H7 (cell line): Measurements from ENCODE around the gene DNAH17. TPM values are rescaled to one million over a fixed set of nuclear protein-coding genes. Genes with fewer than 3 reads are reported as not detected.

Source experiments
- DNase-seq: peaks from one replicate; pipeline ENCODE4 v3.0.0; 2012
- H3K27me3 ChIP-seq: 2 replicates; pipeline ENCODE4 v1.6.0; 2011; ENCODE audit warnings: mild to moderate bottlenecking, low read length; ENCODE audit not compliant: control insufficient read depth, insufficient read depth
- H3K36me3 ChIP-seq: replicated peaks from 2 replicates; pipeline ENCODE4 v1.5.1; 2011; ENCODE audit warnings: low read length; ENCODE audit not compliant: control insufficient read depth, insufficient read depth
- H3K4me3 ChIP-seq: 2 replicates; pipeline ENCODE4 v1.5.1; 2011; ENCODE audit warnings: low read depth, mild to moderate bottlenecking, control low read depth, low read length, moderate library complexity; ENCODE audit not compliant: insufficient read depth
- total RNA-seq: library from RNA; depleted of rRNA; stranded (reverse); fragments of >200 nt; shearing (Covaris generic); gene quantifications from 2 replicates; pipeline ENCODE4 v1.2.3, GENCODE V29; 2014

Gene DNAH17
- total RNA-seq, 1 experiment from 2014 or later = 0.87 TPM

DNA sequence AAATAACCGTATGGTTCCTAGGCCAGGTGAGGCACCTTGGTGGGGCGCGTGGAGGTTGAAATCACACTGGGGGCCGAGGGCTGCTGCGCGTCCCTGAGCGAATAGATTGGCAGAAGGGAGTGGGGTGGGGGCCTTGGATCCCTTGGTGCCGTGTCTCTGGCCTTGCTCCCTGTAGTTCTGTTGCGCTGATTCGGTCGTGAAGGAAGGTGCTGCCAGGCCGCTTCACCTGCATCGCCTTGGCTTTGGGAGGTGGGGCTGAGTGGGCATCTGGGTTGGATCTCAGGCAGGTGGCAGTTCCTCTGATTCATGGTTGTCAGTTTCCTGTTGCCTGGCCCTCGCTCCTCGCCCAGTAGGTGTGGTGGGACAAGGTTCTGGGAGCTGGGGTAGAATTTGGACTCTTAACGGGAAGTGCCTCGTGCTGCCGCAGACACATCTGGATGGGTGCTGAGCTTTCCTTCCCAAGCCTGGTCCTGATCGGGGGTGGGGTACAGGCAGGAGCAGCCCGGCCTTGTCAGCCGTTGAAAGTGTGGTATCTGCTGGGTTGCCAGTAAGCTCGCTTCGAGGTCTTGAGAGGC is 168.6 kb downstream of the DNAH17 start:
- peaks cover 12% of the 10 kb centered on the region for H3K36me3 ChIP-seq

GRCh38 chr17:78407387-78408000 is 169.7 kb downstream of the DNAH17 start:
- Histone ChIP-seq H3K4me3 (no peak overlapping the region), H3K36me3 (peaks cover 20% of the 10 kb centered on the region), H3K27me3 (no peaks in the 10 kb centered on the region)
- no peak for DNase-seq

More for the DNA sequence above, 168.6 kb downstream of the DNAH17 start:
- no peak overlapping the region for H3K4me3 ChIP-seq
- no peak for DNase-seq
- no peaks in the 10 kb centered on the region for H3K27me3 ChIP-seq

- no peak for DNase-seq
Observed at GRCh38 chr17:78406920-78407319, 170.3 kb downstream of the DNAH17 start.

GRCh38 chr17:78406396-78406795 is 170.8 kb downstream of the DNAH17 start:
- Histone ChIP-seq H3K36me3 (peaks cover 25% of the 10 kb centered on the region), H3K4me3 (no peak overlapping the region), H3K27me3 (no peaks in the 10 kb centered on the region)
- DNase-seq = no peak

More at GRCh38 chr17:78406920-78407319, 170.3 kb downstream of the DNAH17 start:
- peaks cover 21% of the 10 kb centered on the region for H3K36me3 ChIP-seq
- no peaks in the 10 kb centered on the region for H3K27me3 ChIP-seq
- H3K4me3 ChIP-seq = no peak overlapping the region

- H3K36me3 ChIP-seq = peaks cover 44% of the 10 kb centered on the region
- no peaks in the 10 kb centered on the region for H3K27me3 ChIP-seq
- DNase-seq = no peak
- H3K4me3 ChIP-seq = no peak overlapping the region
Observed at GRCh38 chr17:78403822-78404221, 173.4 kb downstream of the DNAH17 start.

- H3K36me3 ChIP-seq = peaks cover 51% of the 10 kb centered on the region
- H3K4me3 ChIP-seq = no peak overlapping the region
- H3K27me3 ChIP-seq = no peaks in the 10 kb centered on the region
- DNase-seq = no peak
Observed at GRCh38 chr17:78401891-78402290, 175.3 kb downstream of the DNAH17 start.

- Histone ChIP-seq H3K4me3 (no peak overlapping the region), H3K27me3 (no peaks in the 10 kb centered on the region), H3K36me3 (peaks cover 55% of the 10 kb centered on the region)
- no peak for DNase-seq
Observed at GRCh38 chr17:78401246-78401645, 175.9 kb downstream of the DNAH17 start.

DNA sequence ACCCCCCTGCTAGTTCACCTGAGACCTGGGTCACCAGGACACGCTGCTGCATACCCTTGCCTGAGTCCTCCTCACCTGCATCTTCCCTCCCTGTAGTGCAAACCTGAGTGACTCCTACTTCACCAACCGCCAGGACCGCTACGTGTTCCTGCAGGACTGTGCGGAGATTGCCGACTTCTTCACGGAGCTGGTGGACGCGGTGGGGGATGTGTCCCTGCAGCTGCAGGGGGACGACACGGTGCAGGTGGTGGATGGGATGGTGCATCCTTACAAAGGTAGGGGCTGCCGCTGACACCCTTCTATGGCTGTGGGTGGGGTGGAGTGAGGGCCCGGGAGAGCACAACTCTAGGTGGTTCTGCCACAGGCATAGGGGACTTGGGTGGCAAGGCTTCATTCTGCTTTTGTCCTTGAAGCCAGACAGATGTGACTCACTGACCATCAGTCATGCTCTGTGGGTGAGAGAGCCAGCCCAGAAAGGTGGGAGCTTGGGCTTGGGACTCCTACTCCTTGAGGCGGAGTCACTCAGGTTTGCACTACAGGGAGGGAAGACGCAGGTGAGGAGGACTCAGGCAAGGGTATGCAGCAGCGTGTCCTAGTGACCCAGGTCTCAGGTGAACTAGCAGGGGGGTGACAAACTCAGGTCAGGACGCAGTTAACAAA is 176.5 kb downstream of the DNAH17 start:
- no peak for DNase-seq
- H3K4me3 ChIP-seq = no peak overlapping the region
- no peaks in the 10 kb centered on the region for H3K27me3 ChIP-seq
- peaks cover 57% of the 10 kb centered on the region for H3K36me3 ChIP-seq

DNA sequence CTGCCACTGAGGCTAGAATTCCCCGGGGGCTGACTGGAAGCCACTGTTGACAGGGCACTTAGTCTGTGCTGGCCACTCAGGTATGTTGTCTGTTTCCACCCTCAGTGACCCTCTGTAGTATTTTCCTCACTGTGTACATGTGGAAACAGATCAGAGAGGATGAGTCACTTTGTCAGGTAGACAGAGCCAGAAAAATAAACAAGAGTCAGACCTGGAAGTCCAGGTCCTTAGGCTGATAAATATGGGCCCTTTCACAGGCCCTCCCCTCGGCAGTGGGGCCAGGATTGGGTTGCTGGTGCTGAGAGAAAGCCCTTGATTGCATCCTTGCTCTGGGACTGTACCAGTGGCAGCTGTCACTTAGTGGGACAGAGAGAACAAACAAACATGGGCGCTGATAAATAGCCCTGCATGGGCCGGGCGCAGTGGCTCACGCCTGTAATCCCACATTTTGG is 177.5 kb downstream of the DNAH17 start:
- Histone ChIP-seq H3K27me3 (no peaks in the 10 kb centered on the region), H3K4me3 (no peak overlapping the region), H3K36me3 (peaks cover 54% of the 10 kb centered on the region)
- no peak for DNase-seq

DNA sequence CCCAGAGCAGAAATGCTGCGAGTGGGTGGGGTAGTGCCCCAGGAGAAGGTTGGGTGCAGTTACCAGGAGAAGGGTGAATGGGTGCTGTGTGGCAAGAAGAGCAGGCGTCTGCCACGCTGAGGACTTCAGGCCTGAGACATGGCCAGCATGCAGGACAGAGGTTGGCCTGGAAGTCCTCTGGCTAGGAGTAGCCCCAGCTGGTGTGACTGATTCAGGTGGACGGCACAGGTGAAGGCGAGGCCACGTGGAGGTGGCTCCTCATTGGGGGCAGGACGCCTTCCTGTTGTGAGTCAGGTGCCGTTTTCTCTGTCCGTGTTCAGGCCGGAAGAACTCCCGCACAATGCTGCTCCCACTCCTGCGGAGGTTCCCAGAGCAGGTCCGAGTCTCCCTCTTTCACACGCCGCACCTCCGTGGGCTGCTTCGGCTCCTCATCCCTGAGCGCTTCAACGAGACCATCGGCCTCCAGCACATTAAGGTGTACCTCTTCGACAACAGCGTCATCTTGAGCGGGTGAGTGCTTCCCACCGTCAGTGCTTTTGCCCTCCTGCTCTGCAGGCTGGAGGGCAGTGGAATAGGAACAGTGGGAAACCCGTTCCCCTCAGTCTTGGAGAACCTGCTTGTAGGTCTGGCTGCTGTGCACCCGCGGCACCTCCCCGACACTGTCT is 178.0 kb downstream of the DNAH17 start:
- peaks cover 51% of the 10 kb centered on the region for H3K36me3 ChIP-seq
- H3K27me3 ChIP-seq = no peaks in the 10 kb centered on the region
- no peak overlapping the region for H3K4me3 ChIP-seq
- DNase-seq = no peak

DNA sequence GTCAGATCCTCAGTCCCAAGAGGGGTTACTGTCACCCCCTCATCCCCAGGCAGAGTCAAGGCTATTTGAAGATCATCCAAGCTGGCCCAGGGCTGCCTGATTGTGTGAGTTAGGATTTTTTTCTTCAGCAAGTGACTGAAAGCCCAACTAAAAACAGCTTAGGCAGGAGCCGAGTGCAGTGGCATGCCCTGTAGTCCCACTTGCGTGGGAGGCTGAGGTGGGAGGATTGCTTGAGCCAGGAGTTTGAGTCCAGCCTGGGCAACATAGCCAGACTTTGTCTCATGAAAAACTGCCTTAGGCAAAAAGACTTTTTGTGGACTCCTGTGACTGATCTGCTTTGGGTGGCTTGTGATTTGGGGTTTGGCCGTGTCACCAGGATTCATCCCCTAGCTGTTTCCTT is 178.8 kb downstream of the DNAH17 start:
- H3K27me3 ChIP-seq = no peaks in the 10 kb centered on the region
- no peak overlapping the region for H3K4me3 ChIP-seq
- peaks cover 48% of the 10 kb centered on the region for H3K36me3 ChIP-seq
- DNase-seq = no peak

- peaks cover 44% of the 10 kb centered on the region for H3K36me3 ChIP-seq
- H3K4me3 ChIP-seq = no peak overlapping the region
- H3K27me3 ChIP-seq = no peaks in the 10 kb centered on the region
- no peak for DNase-seq
Observed at GRCh38 chr17:78397681-78398101, 179.5 kb downstream of the DNAH17 start.

- Histone ChIP-seq H3K27me3 (no peaks in the 10 kb centered on the region), H3K36me3 (peaks cover 43% of the 10 kb centered on the region), H3K4me3 (no peak overlapping the region)
- DNase-seq = no peak
Observed at GRCh38 chr17:78396441-78397337, 180.5 kb downstream of the DNAH17 start.

DNA sequence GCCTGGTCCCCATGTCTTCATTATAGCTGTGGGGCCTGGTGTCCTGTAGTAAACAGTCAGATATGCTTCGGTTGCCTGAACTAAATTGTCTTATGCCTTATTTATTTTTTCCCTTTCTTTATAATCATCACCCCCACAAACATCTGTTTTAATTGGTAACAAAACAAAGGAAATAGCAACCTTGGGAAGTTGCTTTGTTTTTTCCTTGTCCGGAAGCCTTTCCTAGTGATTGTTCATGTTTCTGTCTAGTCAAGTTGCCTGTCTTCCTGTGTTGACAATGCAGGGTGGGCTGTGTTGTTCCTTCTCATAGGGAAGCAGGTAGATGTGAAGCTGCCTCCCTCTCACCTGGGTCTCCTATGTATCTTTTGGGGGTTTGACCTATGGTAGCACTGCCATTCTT is 182.0 kb downstream of the DNAH17 start:
- peaks cover 29% of the 10 kb centered on the region for H3K36me3 ChIP-seq
- no peaks in the 10 kb centered on the region for H3K27me3 ChIP-seq
- no peak for DNase-seq
- H3K4me3 ChIP-seq = no peak overlapping the region
